WI38 (cell line): ENCODE measurements around the gene NAALADL1.

Experiments
- H3K4me3 ChIP-seq: 2 replicates; pipeline ENCODE4 v1.5.1; 2011; ENCODE audit warnings: low read depth, mild to moderate bottlenecking, control low read depth, low read length
- TF ChIP-seq, protein P1 (sequence below): IDR thresholded peaks from 2 replicates; pipeline ENCODE4 v1.5.1; 2012; ENCODE audit warnings: low read depth, mild to moderate bottlenecking, control low read depth, low read length

The NAALADL1 gene, protein sequence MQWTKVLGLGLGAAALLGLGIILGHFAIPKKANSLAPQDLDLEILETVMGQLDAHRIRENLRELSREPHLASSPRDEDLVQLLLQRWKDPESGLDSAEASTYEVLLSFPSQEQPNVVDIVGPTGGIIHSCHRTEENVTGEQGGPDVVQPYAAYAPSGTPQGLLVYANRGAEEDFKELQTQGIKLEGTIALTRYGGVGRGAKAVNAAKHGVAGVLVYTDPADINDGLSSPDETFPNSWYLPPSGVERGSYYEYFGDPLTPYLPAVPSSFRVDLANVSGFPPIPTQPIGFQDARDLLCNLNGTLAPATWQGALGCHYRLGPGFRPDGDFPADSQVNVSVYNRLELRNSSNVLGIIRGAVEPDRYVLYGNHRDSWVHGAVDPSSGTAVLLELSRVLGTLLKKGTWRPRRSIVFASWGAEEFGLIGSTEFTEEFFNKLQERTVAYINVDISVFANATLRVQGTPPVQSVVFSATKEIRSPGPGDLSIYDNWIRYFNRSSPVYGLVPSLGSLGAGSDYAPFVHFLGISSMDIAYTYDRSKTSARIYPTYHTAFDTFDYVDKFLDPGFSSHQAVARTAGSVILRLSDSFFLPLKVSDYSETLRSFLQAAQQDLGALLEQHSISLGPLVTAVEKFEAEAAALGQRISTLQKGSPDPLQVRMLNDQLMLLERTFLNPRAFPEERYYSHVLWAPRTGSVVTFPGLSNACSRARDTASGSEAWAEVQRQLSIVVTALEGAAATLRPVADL

DNA sequence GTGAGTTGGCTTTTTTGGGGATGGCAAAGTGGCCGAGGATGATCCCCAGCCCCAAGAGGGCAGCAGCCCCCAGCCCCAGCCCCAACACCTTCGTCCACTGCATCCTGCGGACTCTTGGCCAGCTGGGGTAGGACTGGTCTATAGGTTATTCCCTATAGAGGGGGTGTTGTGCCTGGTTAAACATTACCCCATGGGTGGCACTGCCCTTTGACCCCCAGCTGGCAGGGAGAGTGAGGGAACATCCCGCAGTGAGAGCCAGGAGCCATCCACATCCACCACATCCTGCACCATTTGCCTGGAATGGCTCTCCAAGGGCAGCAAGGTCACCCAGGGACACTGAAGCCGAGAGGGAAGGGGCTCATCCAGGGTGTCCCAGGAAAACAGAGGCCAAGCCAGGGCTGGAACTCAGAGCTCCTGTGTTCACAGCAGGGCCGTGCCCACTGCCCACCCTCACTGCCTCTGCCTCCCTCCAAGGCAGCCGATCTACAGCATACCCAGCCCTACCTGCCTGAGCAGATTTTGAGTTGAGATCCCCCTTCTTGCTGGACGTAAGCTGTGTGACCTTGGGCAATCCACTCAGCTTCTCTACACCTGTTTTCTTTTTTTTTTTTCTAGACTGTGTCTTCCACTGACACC, at the start of gene NAALADL1:
TSS of gene NAALADL1 (minus strand) at position 135 of the 636 bp plus-strand sequence. CDS start at position 103, 32 bp downstream.
- no peak within 1 kb of the TSS for H3K4me3 ChIP-seq
- TF ChIP-seq, protein P1, sequence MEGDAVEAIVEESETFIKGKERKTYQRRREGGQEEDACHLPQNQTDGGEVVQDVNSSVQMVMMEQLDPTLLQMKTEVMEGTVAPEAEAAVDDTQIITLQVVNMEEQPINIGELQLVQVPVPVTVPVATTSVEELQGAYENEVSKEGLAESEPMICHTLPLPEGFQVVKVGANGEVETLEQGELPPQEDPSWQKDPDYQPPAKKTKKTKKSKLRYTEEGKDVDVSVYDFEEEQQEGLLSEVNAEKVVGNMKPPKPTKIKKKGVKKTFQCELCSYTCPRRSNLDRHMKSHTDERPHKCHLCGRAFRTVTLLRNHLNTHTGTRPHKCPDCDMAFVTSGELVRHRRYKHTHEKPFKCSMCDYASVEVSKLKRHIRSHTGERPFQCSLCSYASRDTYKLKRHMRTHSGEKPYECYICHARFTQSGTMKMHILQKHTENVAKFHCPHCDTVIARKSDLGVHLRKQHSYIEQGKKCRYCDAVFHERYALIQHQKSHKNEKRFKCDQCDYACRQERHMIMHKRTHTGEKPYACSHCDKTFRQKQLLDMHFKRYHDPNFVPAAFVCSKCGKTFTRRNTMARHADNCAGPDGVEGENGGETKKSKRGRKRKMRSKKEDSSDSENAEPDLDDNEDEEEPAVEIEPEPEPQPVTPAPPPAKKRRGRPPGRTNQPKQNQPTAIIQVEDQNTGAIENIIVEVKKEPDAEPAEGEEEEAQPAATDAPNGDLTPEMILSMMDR, result no peak

DNA sequence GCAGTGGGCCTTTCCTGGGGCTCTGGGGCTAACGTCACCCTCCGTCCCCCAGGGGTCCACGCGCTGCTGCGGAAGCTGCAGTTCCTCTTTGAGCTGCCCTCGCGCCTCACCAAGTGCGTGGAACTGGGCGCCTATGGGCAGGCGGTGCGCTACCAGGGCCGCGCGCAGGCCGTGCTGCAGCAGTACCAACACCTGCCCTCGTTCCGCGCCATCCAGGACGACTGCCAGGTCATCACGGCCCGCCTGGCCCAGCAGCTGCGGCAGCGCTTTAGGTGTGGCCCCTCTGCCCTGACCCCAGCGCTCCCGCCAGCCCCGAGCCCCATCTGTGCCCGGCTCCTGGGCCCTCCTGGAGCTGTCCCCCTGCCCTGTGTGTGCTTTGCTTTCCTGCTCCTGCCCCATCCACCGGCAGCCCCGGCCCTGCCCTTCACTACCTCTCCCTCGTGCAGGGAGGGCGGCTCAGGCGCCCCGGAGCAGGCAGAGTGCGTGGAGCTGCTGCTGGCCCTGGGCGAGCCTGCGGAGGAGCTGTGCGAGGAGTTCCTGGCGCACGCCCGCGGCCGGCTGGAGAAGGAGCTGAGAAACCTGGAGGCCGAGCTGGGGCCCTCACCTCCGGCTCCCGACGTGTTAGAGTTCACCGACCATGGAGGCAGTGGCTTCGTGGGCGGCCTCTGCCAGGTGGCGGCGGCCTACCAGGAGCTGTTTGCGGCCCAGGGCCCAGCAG, 49.6 kb upstream of the NAALADL1 start:
- no peak overlapping the region for H3K4me3 ChIP-seq
- TF ChIP-seq, protein P1, result no peak

DNA sequence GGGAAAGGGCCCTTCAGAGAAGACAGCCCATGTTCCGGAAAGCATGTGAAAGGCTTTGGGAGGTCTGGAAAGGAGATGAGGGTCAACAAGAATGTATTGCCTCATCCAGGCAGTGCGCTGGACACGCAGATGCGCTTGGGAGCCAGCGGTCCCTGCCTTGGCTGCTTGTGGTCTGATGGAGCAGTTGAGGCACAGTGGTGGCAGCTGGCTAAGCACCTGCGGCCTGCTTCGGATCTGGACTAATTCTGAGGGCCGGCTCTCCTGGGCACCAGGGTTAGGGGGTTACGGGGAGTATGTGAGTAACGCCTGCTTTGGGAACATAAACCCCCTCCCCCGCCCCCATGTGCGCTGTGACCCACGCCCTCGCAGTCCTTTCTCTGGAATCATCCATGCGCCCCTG, 48.7 kb upstream of the NAALADL1 start:
- no peak overlapping the region for H3K4me3 ChIP-seq
- TF ChIP-seq, protein P1, result no peak

DNA sequence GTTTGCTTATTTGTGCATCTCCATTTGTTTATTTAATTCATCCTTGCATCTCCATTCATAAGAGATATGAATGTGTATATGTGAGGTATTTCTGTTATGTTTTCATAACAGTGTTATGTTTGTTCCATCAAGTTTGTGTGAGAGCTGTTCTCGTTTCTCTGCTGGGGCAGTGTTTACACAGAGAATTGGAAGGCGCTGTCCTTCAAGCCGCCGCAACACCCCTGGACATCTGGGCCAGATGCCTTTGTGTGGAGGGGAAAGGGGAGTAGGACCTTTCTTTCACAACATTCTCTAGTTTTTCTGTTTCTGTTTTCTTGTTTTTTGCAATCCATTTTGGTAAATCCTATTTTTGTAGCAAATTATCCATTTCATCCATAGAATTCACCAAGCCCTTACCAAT, 46.3 kb upstream of the NAALADL1 start:
- TF ChIP-seq, protein P1, result no peak
- H3K4me3 ChIP-seq, result no peak overlapping the region

DNA sequence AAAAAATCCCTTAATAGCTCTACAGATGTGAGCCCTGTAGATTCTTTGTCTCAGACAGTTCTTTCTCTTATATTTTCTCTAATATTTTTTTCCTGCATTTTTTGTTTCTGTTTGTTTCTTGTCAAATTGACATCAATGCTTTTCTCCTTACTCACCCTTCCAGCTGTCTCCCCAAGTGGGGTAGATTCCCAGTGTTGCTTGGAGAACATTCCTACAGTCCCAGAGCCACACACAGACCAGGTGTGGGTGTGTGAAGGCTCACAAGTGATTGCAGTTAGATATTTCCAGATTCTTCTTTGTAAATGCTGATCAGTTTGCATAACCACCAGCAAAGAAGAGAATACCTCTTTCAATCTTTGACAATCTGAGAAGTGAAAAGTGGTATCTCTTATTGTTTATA, 45.1 kb upstream of the NAALADL1 start:
- TF ChIP-seq, protein P1, result no peak
- no peak overlapping the region for H3K4me3 ChIP-seq

DNA sequence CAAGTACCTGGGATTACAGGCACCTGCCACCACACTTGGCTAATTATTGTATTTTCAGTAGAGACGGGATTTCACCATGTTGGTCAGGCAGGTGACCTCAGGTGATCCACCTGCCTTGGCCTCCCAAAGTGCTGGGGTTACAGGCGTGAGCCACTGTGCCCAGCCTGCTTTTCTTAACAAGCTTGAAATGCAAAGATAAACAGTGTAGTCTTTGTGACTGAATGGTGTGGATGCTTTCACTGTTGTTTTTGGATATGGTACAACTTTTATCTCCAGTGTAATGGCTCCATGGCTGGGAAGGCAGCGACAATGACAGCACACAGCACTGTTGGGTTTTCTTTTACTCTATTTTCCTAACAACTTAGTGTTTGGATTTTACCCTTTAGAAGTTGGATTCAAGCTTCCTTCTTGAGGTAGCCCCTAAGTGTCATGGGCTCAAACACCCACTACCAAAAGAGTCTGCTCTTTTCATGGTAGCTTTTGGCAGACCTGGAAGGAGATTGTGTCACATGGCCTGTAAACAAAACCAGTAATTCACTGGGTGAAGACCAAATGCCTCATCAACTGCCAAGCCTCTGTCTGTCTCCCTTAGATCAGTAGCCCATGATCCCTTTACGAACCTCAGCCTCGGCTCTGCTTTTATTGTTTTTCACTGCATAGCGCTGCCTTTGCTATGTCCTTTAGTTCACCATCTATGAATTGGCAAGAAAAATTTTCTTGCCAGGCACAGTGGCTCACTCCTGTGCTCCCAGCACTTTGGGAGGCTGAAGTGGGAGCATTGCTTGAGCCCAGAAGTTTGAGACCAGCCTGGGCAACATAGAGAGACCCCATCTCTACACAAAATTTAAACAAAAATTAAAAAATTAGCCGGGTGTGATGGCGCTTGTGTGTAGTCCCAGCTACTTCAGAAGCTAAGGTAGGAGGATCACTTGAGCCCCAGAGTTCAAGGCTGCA, 44.1 kb upstream of the NAALADL1 start:
- no peak overlapping the region for H3K4me3 ChIP-seq
- TF ChIP-seq, protein P1, result no peak
